Activated B cell treated with CpG ODN at 0.5 μM for 24 hours (primary cell): ENCODE measurements around the gene TRABD2B. TPM values are rescaled to one million over a fixed set of nuclear protein-coding genes. Genes with fewer than 3 reads are reported as not detected.

Source experiments
- ATAC-seq: fragments of 200-7000 bp; cut with Tn5 transposase; one replicate; pipeline ENCODE4 v1.10.0; 2021; ENCODE audit warnings: low read depth, mild to moderate bottlenecking, moderate library complexity
- CTCF ChIA-PET: fragments of 350-600 bp; sonication (Branson Sonifier 250); formaldehyde crosslinking; loops from one replicate; lab custom pipeline; 2021; ENCODE audit warnings: antibody characterized with exemption; lab: Charles Lee
- POLR2A ChIA-PET: fragments of 350-600 bp; sonication (Branson Sonifier 250); formaldehyde crosslinking; loops from one replicate; lab custom pipeline; 2021; ENCODE audit warnings: antibody characterized with exemption; lab: Charles Lee
- DNase-seq: peaks from one replicate; pipeline ENCODE4 v3.0.0; 2022
- H3K27ac Mint-ChIP-seq: one replicate; pipeline ENCODE4 v1.8.0; 2020; ENCODE audit warnings: mixed read lengths
- H3K27me3 Mint-ChIP-seq: one replicate; pipeline ENCODE4 v1.8.0; 2021; ENCODE audit warnings: mixed read lengths
- H3K36me3 Mint-ChIP-seq: one replicate; pipeline ENCODE4 v1.8.0; 2021; ENCODE audit warnings: low read depth, mixed read lengths
- H3K4me1 Mint-ChIP-seq: one replicate; pipeline ENCODE4 v1.8.0; 2021; ENCODE audit warnings: mixed read lengths
- H3K4me3 Mint-ChIP-seq: one replicate; pipeline ENCODE4 v1.8.0; 2020; ENCODE audit warnings: mild to moderate bottlenecking, mixed read lengths
- H3K9me3 Mint-ChIP-seq: one replicate; pipeline ENCODE4 v1.8.0; 2020; ENCODE audit warnings: mixed read lengths
- CTCF ChIP-seq: fragments of 200-600 bp; IDR thresholded peaks from one replicate; pipeline ENCODE4 v1.8.0; 2022; ENCODE audit warnings: antibody characterized with exemption, mild to moderate bottlenecking
- intact Hi-C: fragments of 100-400 bp; cut with micrococcal nuclease; formaldehyde crosslinking; loops from one replicate; pipeline ENCODE4 v1.15.1; 2024
- total RNA-seq: library from RNA; stranded (reverse); gene quantifications from 2 replicates; pipeline ENCODE4 v1.2.3, GENCODE V29; 2022

Gene TRABD2B
- total RNA-seq, 1 donor from 2014 or later = not detected

DNA sequence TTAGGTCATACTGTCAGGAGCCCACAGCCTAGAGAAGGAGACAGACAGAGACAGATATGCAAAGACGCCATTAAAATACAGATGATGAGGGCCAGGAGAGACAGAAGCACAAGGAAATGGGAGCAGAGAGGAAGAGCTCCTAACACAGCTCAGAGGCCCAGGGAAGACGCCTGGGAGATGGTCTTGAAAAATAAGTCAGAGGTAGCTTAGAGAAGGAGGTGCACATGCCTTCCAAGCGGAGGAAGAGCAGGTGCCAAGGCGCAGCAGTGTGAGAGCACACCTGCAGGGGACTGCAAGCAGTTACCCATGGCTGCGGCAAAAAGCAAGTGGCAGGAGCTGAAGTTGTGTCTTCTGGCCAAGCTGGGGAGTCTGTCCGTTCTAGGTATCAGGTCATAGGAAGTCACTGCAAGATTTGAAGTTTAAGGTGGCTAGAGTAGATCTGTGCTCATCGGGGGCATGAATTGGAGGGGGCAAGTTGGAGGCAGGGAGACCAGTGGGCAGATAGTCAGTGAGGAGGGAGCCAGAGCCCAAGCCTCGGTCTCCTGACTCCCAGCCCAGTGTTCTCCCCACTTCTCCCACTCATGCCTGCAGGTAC, 1.3 kb upstream of the TRABD2B start:
- intact Hi-C loops = no loop called here
- Mint-ChIP-seq H3K27me3 (peaks cover 48% of the 10 kb centered on the region), H3K27ac (no peak overlapping the region), H3K4me1 (peaks cover 10% of the 10 kb centered on the region), H3K4me3 (no peak overlapping the region), H3K36me3 (no peaks in the 10 kb centered on the region), H3K9me3 (no peaks in the 10 kb centered on the region)
- CTCF ChIA-PET = interaction anchor here (0.8 to 2.9 kb wide), 3 partner anchors 8 to 12 kb away, joined by 3 to 10 read pairs (median 4); no protein-coding TSS in a partner anchor
- POLR2A ChIA-PET = no interaction called here
- no peak for TF ChIP-seq CTCF
- DNase-seq = no peak
- no peak for ATAC-seq

DNA sequence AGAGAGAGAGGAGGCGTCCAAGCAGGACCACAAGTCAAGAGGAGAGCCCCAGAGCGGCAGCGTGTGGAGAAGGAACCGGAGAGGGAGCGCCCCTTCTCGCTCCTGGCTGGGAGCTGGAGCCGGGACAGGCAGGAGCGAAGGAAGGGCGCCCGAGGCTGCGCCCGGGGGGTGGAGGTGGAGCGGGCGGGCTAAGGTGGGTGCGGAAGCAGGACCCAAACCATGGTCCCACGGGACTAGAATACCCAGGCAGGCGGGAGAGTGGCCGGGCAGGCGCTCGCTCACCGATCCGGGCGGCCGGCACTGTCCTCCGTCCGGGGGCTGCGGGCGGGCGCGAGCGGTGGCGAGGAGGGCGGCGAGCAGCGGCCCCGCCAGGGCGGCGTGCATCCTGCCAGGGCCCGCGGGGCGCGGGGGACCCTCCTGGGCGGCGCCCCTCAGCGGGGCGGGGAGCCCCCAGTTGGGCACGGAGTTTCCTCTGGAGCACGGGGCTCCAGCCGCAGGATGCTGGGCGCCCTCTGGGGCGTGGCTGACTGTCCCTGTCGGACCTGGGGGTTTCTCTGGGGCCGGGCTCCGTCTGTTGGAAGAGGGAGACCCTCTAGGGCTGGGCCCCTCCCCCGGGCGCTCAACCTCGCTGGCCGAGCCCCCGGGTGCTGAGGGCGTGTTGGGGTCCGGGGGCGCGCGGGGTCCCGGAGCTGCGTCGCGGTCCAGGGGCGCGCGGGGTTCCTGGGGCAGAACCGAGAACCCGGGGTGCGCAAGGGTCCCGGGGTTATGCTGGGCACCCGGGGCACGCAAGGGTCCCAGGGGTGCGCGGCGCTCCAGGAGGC, 569 bp downstream of the TRABD2B start:
- Mint-ChIP-seq H3K4me3 (peak overlapping the region; percentile 50), H3K27me3 (peaks cover 55% of the 10 kb centered on the region), H3K27ac (no peak overlapping the region), H3K9me3 (no peaks in the 10 kb centered on the region), H3K36me3 (no peaks in the 10 kb centered on the region), H3K4me1 (peaks cover 10% of the 10 kb centered on the region)
- ChIA-PET CTCF (interaction anchor here (2.9 kb wide), 1 partner anchor 13 kb away, joined by 10 read pairs; no protein-coding TSS in a partner anchor), POLR2A (no interaction called here)
- no peak for DNase-seq
- no peak for ATAC-seq
- no peak for TF ChIP-seq CTCF
- intact Hi-C loops = loop anchor here (2.0 kb wide), 1 partner anchor 240 kb away; no protein-coding TSS in a partner anchor

GRCh38 chr1:47996060-47996405, 1.2 kb downstream of the TRABD2B start:
- DNase-seq (no peak), ATAC-seq (no peak)
- peaks cover 59% of the 10 kb centered on the region for H3K27me3 Mint-ChIP-seq
- no peak for TF ChIP-seq CTCF
- H3K9me3 Mint-ChIP-seq = no peaks in the 10 kb centered on the region
- ChIA-PET CTCF (no interaction called here), POLR2A (no interaction called here)
- no peak overlapping the region for H3K27ac Mint-ChIP-seq
- no peaks in the 10 kb centered on the region for H3K36me3 Mint-ChIP-seq
- H3K4me1 Mint-ChIP-seq = peaks cover 10% of the 10 kb centered on the region
- peak overlapping the region; percentile 50 for H3K4me3 Mint-ChIP-seq
- intact Hi-C loops = loop anchor here (2.0 kb wide), 1 partner anchor 241 kb away; no protein-coding TSS in a partner anchor

DNA sequence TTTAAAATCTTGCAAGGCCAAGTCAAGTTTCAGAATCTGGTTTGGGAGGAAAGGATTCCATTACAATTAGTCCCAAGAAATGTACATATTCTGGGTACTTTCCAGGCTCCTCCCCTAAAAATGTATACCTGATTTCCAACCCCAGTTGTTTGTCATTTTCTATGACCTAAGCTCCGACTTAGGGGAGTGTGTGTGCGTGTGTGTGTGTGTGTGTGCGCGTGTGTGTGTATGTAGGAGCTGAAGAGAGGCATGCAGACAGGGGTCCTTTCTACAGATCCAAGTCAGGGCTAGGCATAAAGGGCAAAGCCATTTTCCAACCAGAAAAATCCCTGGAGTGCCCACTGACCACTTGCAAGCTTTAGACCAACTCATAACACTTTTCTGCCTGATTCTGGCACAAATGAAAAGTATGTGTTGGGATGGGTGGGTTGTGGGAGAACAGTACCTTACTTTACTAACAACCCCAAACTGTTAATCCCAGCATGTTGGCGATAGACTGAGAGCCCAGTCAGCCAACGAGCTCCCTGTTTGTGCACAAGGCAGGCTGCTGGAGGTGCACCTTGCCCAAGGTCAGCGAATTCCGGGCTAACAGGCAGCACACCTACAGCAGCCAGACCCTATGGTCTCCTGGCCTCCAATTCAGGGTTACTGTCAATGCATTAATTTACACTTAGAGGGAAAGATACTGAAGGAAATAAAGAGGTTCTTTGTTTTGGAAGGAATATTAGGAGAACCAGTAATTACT, 1.7 kb downstream of the TRABD2B start:
- Mint-ChIP-seq H3K4me3 (no peak overlapping the region), H3K36me3 (no peaks in the 10 kb centered on the region), H3K9me3 (no peaks in the 10 kb centered on the region), H3K27ac (no peak overlapping the region), H3K27me3 (peaks cover 57% of the 10 kb centered on the region), H3K4me1 (peaks cover 10% of the 10 kb centered on the region)
- ChIA-PET POLR2A (no interaction called here), CTCF (no interaction called here)
- ATAC-seq (no peak), DNase-seq (no peak)
- intact Hi-C loops = loop anchor here (2.0 kb wide), 1 partner anchor 241 kb away; no protein-coding TSS in a partner anchor
- TF ChIP-seq CTCF = no peak
